Breast epithelium (tissue), 4 donors: ENCODE results near the gene INSYN2A. TPM values are rescaled to one million over a fixed set of nuclear protein-coding genes. Genes with fewer than 3 reads are reported as not detected.

ENCODE experiments used
- DNase-seq, 2 donors: peaks; one replicate each; pipeline ENCODE4 v3.0.0-alpha.2; 2019; ENCODE audit warnings: low spot score in 2 of 2
- H3K27ac ChIP-seq, 2 donors: fragments of 200-600 bp; sonication (generic) in 1 of 2; one replicate each; pipeline ENCODE4 v1.5.1; 2016 to 2019; ENCODE audit warnings: mild to moderate bottlenecking in 1 of 2
- H3K27me3 ChIP-seq, 2 donors: fragments of 200-600 bp; sonication (generic) in 1 of 2; one replicate each; pipeline versions ENCODE4 v1.5.1 to v1.6.0; 2017 to 2019; ENCODE audit warnings: control low read depth in 1 of 2, mild to moderate bottlenecking in 1 of 2
- H3K36me3 ChIP-seq: fragments of 200-600 bp; one replicate; pipeline ENCODE4 v1.5.1; 2019
- H3K4me1 ChIP-seq, 2 donors: fragments of 200-600 bp; sonication (generic); one replicate each; pipeline ENCODE4 v1.5.1; 2016 to 2019; ENCODE audit warnings: control low read depth in 1 of 2
- H3K4me3 ChIP-seq, 3 donors: fragments of 200-600 bp; sonication (generic); 1 replicate in 2 of 3; 2 replicates in 1 of 3; pipeline ENCODE4 v1.5.1; 2016 to 2019; ENCODE audit warnings: mild to moderate bottlenecking in 3 of 3, moderate library complexity in 2 of 3
- H3K9me3 ChIP-seq, 2 donors: fragments of 200-600 bp; sonication (generic) in 1 of 2; one replicate each; pipeline ENCODE4 v1.5.1; 2016 to 2019; ENCODE audit warnings: control low read depth in 1 of 2
- CTCF ChIP-seq, 3 donors: fragments of 450-650 bp; IDR thresholded peaks; one replicate each; pipeline ENCODE4 v1.5.1; 2016 to 2017; ENCODE audit warnings: antibody characterized with exemption in 3 of 3, mild to moderate bottlenecking in 3 of 3, moderate library complexity in 3 of 3
- POLR2A ChIP-seq: fragments of 450-650 bp; IDR thresholded peaks from one replicate; pipeline ENCODE4 v1.6.1; 2016; ENCODE audit warnings: antibody characterized with exemption, mild to moderate bottlenecking, moderate library complexity
- POLR2AphosphoS5 ChIP-seq, 3 donors: sonication (generic); formaldehyde crosslinking; IDR thresholded peaks; one replicate each; pipeline ENCODE4 v1.6.1; 2017; ENCODE audit warnings: antibody characterized with exemption in 3 of 3
- intact Hi-C: fragments of 100-400 bp; cut with DNase I; formaldehyde crosslinking; loops from one replicate; pipeline ENCODE4 v1.15.1; 2023; ENCODE audit warnings: low total_unique reads
- total RNA-seq, 3 donors: library from RNA; depleted of rRNA; stranded (reverse); fragments of >200 nt; gene quantifications; one replicate each; pipeline ENCODE4 v1.1.0, GENCODE V29; 2016

The INSYN2A gene
- total RNA-seq, 3 donors from 2014 or later = 0.16 to 5.9 TPM; not detected in 1

GRCh38 chr10:127207081-127207480, 10.7 kb upstream of the INSYN2A start:
- no peaks in the 10 kb centered on the region for H3K36me3 ChIP-seq
- no peaks in the 10 kb centered on the region for H3K4me1 ChIP-seq
- H3K27ac ChIP-seq = no peak overlapping the region
- intact Hi-C loops = no loop called here
- H3K9me3 ChIP-seq = no peaks in the 10 kb centered on the region
- no peaks in the 10 kb centered on the region for H3K27me3 ChIP-seq
- DNase-seq = no peak
- no peak overlapping the region for H3K4me3 ChIP-seq
- no peak for TF ChIP-seq CTCF (IDR thresholded peaks at IDR 0.05)
- no peak for TF ChIP-seq POLR2AphosphoS5 (IDR thresholded peaks at IDR 0.05)
- TF ChIP-seq POLR2A = no peak

GRCh38 chr10:127203067-127203466, 6.7 kb upstream of the INSYN2A start:
- H3K27ac ChIP-seq = no peak overlapping the region
- H3K4me3 ChIP-seq = no peak overlapping the region
- no peaks in the 10 kb centered on the region for H3K36me3 ChIP-seq
- intact Hi-C loops = no loop called here
- DNase-seq = no peak
- H3K27me3 ChIP-seq = no peaks in the 10 kb centered on the region
- no peaks in the 10 kb centered on the region for H3K9me3 ChIP-seq
- H3K4me1 ChIP-seq = no peaks in the 10 kb centered on the region
- no peak for TF ChIP-seq POLR2AphosphoS5 (IDR thresholded peaks at IDR 0.05)
- TF ChIP-seq POLR2A = no peak
- TF ChIP-seq CTCF (IDR thresholded peaks at IDR 0.05) = no peak

DNA sequence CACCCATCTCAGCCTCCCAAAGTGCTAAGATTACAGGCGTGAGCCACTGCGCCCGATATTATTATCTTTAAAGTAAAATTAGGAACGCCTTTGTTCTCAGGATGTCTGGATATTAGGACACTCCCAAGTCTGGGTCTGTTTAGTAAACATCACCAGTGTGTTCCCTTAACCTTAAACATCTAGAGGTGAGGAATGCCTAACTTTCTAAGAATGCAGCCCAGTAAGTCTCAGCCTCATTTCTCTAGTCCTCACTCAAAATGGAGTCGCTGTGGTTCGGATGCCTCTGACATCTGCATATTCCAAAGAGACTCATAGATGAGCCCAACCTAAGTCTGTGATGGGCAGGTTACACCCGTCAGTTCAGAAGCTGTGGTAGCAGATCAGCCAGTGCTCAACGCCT, 4.3 kb upstream of the INSYN2A start:
- H3K27me3 ChIP-seq = no peaks in the 10 kb centered on the region
- H3K4me1 ChIP-seq = no peaks in the 10 kb centered on the region
- no peaks in the 10 kb centered on the region for H3K36me3 ChIP-seq
- TF ChIP-seq POLR2AphosphoS5 (IDR thresholded peaks at IDR 0.05) = no peak
- no peak for TF ChIP-seq CTCF (IDR thresholded peaks at IDR 0.05)
- TF ChIP-seq POLR2A = no peak
- no peaks in the 10 kb centered on the region for H3K9me3 ChIP-seq
- H3K27ac ChIP-seq = no peak overlapping the region
- intact Hi-C loops = no loop called here
- H3K4me3 ChIP-seq = no peak overlapping the region
- no peak for DNase-seq

DNA sequence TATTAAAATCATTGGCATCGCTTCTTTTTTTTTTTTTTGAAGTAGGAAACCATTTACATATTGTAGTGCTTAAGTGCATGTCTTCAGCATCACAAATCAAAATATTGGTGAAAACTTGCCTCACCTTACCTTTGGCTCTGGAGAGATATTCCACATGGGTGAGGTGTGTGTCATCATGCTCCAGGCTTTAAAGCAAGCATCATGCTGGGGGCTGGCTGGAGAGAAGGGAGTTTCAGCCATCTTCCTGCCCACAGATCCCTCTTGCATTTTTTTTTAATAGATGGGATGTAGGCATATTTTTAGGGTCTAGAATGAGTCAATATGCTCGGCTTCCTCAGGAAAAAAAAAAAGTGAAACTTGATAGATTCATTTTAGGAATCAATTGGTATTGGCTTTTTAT, 2.3 kb upstream of the INSYN2A start:
- Histone ChIP-seq H3K4me3 (no peak overlapping the region), H3K36me3 (no peaks in the 10 kb centered on the region), H3K4me1 (peaks cover 4 to 8% of the 10 kb centered on the region in 2 donors), H3K9me3 (no peaks in the 10 kb centered on the region), H3K27ac (no peak overlapping the region), H3K27me3 (no peaks in the 10 kb centered on the region)
- no peak for DNase-seq
- intact Hi-C loops = no loop called here
- TF ChIP-seq CTCF (IDR thresholded peaks at IDR 0.05) (no peak), POLR2AphosphoS5 (IDR thresholded peaks at IDR 0.05) (no peak), POLR2A (no peak)

GRCh38 chr10:127198307-127198706, 1.9 kb upstream of the INSYN2A start:
- Histone ChIP-seq H3K27ac (no peak overlapping the region), H3K36me3 (no peaks in the 10 kb centered on the region), H3K4me1 (peaks cover 4 to 8% of the 10 kb centered on the region in 2 donors), H3K27me3 (no peaks in the 10 kb centered on the region), H3K9me3 (no peaks in the 10 kb centered on the region), H3K4me3 (no peak overlapping the region)
- TF ChIP-seq POLR2AphosphoS5 (IDR thresholded peaks at IDR 0.05) (no peak), CTCF (IDR thresholded peaks at IDR 0.05) (peak in 1 of 3 donors; percentile 33), POLR2A (no peak)
- intact Hi-C loops = no loop called here
- no peak for DNase-seq
